Esophagus muscularis mucosa (tissue), 4 donors: Measurements from ENCODE around the gene SNUPN. TPM values are rescaled to one million over a fixed set of nuclear protein-coding genes. Genes with fewer than 3 reads are reported as not detected.

Experiments
- DNase-seq: peaks from one replicate; pipeline ENCODE4 v3.0.0-alpha.2; 2017; ENCODE audit errors: extremely low spot score
- H3K27ac ChIP-seq, 4 donors: fragments of 200-600 bp; sonication (generic); replicated peaks in 1 of 4; 1 replicate in 3 of 4; 2 replicates in 1 of 4; pipeline ENCODE4 v1.5.1; 2016 to 2019; ENCODE audit warnings: mild to moderate bottlenecking in 1 of 4
- H3K27me3 ChIP-seq, 4 donors: fragments of 200-600 bp; sonication (generic); one replicate each; pipeline versions ENCODE4 v1.5.1 to v1.6.0; 2016 to 2019
- H3K36me3 ChIP-seq, 4 donors: fragments of 200-600 bp; sonication (generic); one replicate each; pipeline ENCODE4 v1.5.1; 2016 to 2019
- H3K4me1 ChIP-seq, 4 donors: fragments of 200-600 bp; sonication (generic); one replicate each; pipeline ENCODE4 v1.5.1; 2016 to 2019
- H3K4me3 ChIP-seq, 4 donors: fragments of 200-600 bp; sonication (generic); 1 replicate in 2 of 4; 2 replicates in 2 of 4; pipeline ENCODE4 v1.5.1; 2016 to 2019; ENCODE audit warnings: mild to moderate bottlenecking in 4 of 4, moderate library complexity in 1 of 4
- H3K9me3 ChIP-seq, 4 donors: fragments of 200-600 bp; sonication (generic); 1 replicate in 3 of 4; 2 replicates in 1 of 4; pipeline ENCODE4 v1.5.1; 2016 to 2019
- CTCF ChIP-seq, 3 experiments: fragments of 200-600 bp in 2 of 3; fragments of 450-650 bp in 1 of 3; sonication (generic) in 2 of 3; IDR thresholded peaks; one replicate each; pipeline ENCODE4 v1.5.1; 2017 to 2019; ENCODE audit warnings: antibody characterized with exemption in 3 of 3, mild to moderate bottlenecking in 2 of 3, moderate library complexity in 1 of 3
- EP300 ChIP-seq: sonication (generic); formaldehyde crosslinking; IDR thresholded peaks from one replicate; pipeline ENCODE4 v1.6.1; 2017; ENCODE audit warnings: antibody characterized with exemption
- POLR2A ChIP-seq: fragments of 450-650 bp; IDR thresholded peaks from one replicate; pipeline ENCODE4 v1.6.1; 2017; ENCODE audit warnings: antibody characterized with exemption, moderate library complexity, mild to moderate bottlenecking, low read depth
- POLR2AphosphoS5 ChIP-seq, 2 donors: sonication (generic); formaldehyde crosslinking; IDR thresholded peaks; one replicate each; pipeline ENCODE4 v1.6.1; 2017; ENCODE audit warnings: antibody characterized with exemption in 2 of 2
- WGBS: methylation state at CpG from one replicate; pipeline ENCODE4 v1.1.5; 2018; 5-methylcytosine and 5-hydroxymethylcytosine counted together
- intact Hi-C: fragments of 100-400 bp; cut with DNase I; formaldehyde crosslinking; loops from one replicate; pipeline ENCODE4 v1.15.1; 2023
- total RNA-seq, 4 donors: library from RNA; depleted of rRNA; stranded (reverse); fragments of >200 nt; gene quantifications; one replicate each; pipeline versions ENCODE4 v1.1.0 to v1.2.1, GENCODE V29; 2016

Gene SNUPN
- total RNA-seq, 4 donors from 2014 or later, result 16.6 to 23.4 (median 18.8) TPM

GRCh38 chr15:75663931-75664421, 38.5 kb upstream of the SNUPN start:
- intact Hi-C loops, result no loop called here
- Histone ChIP-seq H3K36me3 (peaks cover 5 to 27% (median 12%) of the 10 kb centered on the region in 4 donors), H3K9me3 (no peaks in the 10 kb centered on the region), H3K27ac (peak overlapping the region in 2 of 4 donors; percentile 7 to 31), H3K4me3 (no peak overlapping the region), H3K27me3 (no peaks in the 10 kb centered on the region), H3K4me1 (peaks cover 48 to 65% (median 58%) of the 10 kb centered on the region in 4 donors)
- TF ChIP-seq CTCF (IDR thresholded peaks at IDR 0.05) (no peak), EP300 (no peak), POLR2AphosphoS5 (IDR thresholded peaks at IDR 0.05) (no peak), POLR2A (no peak)
- no peak for DNase-seq
- WGBS, result 87% methylated on average over 10 of the region's 11 CpGs

GRCh38 chr15:75662823-75663519, 37.4 kb upstream of the SNUPN start:
- peaks cover 51 to 69% (median 65%) of the 10 kb centered on the region in 4 donors for H3K4me1 ChIP-seq
- 89% methylated on average over 3 of the region's 9 CpGs for WGBS
- DNase-seq, result no peak
- intact Hi-C loops, result no loop called here
- no peak overlapping the region for H3K4me3 ChIP-seq
- no peak for TF ChIP-seq POLR2A
- no peak for TF ChIP-seq EP300
- TF ChIP-seq CTCF (IDR thresholded peaks at IDR 0.05), result no peak
- TF ChIP-seq POLR2AphosphoS5 (IDR thresholded peaks at IDR 0.05), result no peak
- H3K36me3 ChIP-seq, result peaks cover 7 to 37% (median 20%) of the 10 kb centered on the region in 4 donors
- H3K27ac ChIP-seq, result peak overlapping the region; percentile 84 to 90 (median 88)
- H3K9me3 ChIP-seq, result no peaks in the 10 kb centered on the region
- H3K27me3 ChIP-seq, result no peaks in the 10 kb centered on the region

GRCh38 chr15:75661756-75662140, 36.2 kb upstream of the SNUPN start:
- Histone ChIP-seq H3K27ac (peak overlapping the region; percentile 84 to 90 (median 88)), H3K4me1 (peaks cover 41 to 63% (median 55%) of the 10 kb centered on the region in 4 donors), H3K27me3 (no peaks in the 10 kb centered on the region), H3K4me3 (peak overlapping the region; percentile 13 to 42 (median 24)), H3K36me3 (peaks cover 13 to 49% (median 32%) of the 10 kb centered on the region in 4 donors), H3K9me3 (no peaks in the 10 kb centered on the region)
- TF ChIP-seq EP300, result no peak
- TF ChIP-seq POLR2AphosphoS5 (IDR thresholded peaks at IDR 0.05), result no peak
- no peak for TF ChIP-seq CTCF (IDR thresholded peaks at IDR 0.05)
- WGBS, result 56% methylated on average over 3 of the region's 3 CpGs
- no peak for DNase-seq
- intact Hi-C loops, result no loop called here

GRCh38 chr15:75661100-75661755, 35.7 kb upstream of the SNUPN start:
- intact Hi-C loops, result no loop called here
- Histone ChIP-seq H3K36me3 (peaks cover 13 to 55% (median 37%) of the 10 kb centered on the region in 4 donors), H3K27me3 (no peaks in the 10 kb centered on the region), H3K4me3 (peak overlapping the region; percentile 13 to 42 (median 24)), H3K4me1 (peaks cover 37 to 63% (median 52%) of the 10 kb centered on the region in 4 donors), H3K27ac (peak overlapping the region; percentile 84 to 90 (median 88)), H3K9me3 (no peaks in the 10 kb centered on the region)
- no peak for TF ChIP-seq CTCF (IDR thresholded peaks at IDR 0.05)
- no peak for TF ChIP-seq POLR2A
- TF ChIP-seq POLR2AphosphoS5 (IDR thresholded peaks at IDR 0.05), result peak; percentile 75 to 79
- TF ChIP-seq EP300, result no peak
- 44% methylated on average over 8 of the region's 14 CpGs for WGBS
- peak; percentile 96 for DNase-seq
